Measurements from ENCODE around the gene VPS37B.

Gene VPS37B

DNA sequence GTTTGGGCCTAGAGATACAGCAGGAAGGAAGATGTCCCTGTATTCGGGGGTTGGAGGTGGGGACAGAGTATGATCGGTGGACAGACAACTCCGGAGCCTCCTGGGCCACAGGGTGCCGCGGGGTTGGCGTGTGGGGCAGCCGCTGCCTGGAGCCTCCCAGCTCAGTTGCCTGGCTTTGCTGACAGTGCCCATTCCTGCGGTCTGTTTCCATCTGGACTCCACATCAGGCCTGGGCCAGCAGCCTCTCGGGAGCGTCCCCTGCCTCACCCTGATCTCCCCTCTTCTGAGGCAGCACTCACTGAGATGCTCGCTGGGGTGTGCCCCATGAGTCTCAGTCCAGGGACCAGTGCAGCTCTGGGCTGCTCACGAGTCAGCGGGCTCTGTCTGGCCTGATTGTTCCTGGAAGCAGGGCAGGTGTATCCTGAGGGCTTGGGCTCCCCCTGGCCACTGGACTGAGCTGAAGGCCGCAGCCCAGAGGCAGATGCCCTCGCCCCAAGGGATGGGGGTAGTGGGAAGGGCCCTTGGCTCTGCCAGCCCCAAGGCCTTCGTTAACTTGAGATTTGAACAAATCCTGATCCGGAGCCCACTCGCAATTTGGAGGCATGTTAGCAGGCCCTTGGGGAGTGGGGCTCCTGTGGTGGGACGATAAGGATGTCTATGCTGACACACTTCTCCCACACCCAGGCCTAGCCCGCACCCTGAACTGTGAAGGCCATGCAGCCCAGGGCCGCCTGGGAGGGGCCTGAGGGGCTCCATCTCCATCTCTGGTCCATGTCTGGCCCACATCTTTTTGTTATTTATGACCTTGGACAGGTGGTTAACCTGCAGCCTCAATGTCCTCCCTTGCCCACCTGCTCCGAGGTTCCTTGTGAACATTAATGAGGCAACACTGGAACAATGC, 53.2 kb downstream of the VPS37B start:
- no peak for DNase-seq (ENCODE audit: low read depth in 2 of 3, low spot score in 2 of 3)

DNA sequence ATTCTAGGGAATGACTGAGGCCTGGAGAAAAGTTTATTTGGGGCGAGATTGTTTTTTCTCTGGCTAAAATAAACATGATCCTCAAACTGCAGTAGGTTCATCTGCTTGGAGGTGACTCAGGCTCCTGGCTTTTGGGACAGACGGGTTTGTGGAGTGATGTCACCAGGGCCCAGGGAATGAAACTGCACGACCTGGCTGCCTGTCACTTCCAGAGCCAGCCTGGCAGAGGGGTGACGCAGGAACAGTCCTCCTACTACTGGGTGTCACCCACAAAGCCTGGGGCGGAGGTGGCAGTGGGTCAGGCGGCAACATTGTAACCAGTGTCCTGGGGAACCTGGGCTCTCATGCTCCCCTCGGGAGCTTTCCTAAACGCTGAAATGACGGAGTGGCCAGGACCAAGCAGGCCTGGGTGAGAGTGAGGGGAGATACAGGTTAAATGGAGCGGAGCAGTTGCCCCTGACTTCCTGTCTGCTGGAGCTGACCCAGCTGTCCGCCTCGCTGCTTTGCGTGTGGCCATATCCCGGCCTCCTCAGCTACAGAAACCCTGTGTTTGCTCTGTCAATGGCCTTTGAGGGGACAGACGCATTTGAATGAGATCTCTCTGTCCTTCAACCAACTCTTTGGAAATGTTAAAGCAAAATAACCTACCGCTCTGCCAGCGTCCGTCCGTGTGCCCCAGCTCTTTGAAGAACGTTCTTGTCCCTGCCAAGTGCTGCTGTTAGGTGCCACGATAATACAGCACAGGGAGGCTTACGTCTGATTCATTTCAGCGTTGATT, 54.2 kb downstream of the VPS37B start:
- DNase-seq (ENCODE audit: low read depth in 2 of 3, low spot score in 2 of 3), result no peak

GRCh38 chr12:122840580-122841513, 55.1 kb downstream of the VPS37B start:
- no peak for DNase-seq (ENCODE audit: low read depth in 2 of 3, low spot score in 2 of 3)

DNA sequence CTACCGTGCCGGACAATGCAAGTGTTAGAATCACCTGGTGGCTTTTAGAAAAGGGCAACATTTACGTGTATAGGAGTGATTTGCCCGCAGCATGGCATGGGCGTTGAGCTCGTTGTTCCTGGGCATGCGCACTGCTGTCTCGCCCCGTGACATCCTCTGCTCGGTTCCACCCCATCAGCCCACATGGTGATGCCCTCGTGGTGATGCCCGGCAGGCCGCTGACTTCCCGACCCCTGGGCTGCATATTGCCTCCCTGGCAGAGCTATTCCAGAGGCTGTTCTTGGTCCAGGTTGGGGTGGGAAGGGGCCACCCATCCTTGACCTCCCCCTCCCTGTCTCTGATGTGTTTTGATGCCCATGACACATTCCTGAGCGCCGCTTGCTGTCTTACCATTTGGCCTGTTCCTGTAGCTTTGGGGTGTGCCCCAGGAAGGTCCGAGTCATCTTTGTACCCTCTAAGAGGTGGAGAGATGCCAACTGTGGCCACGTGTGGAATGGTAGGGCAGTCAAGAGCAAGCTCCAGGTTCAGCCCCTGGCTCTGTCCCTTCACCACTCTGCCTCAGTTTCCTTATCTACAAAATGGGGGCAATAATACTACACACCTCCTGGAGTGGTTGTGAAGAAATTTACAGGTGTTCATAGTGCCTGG, 55.9 kb downstream of the VPS37B start:
- no peak for DNase-seq (ENCODE audit: low read depth in 2 of 3, low spot score in 2 of 3)

GRCh38 chr12:122838841-122839240, 57.1 kb downstream of the VPS37B start:
- DNase-seq (ENCODE audit: low read depth in 2 of 3, low spot score in 2 of 3), result no peak

DNA sequence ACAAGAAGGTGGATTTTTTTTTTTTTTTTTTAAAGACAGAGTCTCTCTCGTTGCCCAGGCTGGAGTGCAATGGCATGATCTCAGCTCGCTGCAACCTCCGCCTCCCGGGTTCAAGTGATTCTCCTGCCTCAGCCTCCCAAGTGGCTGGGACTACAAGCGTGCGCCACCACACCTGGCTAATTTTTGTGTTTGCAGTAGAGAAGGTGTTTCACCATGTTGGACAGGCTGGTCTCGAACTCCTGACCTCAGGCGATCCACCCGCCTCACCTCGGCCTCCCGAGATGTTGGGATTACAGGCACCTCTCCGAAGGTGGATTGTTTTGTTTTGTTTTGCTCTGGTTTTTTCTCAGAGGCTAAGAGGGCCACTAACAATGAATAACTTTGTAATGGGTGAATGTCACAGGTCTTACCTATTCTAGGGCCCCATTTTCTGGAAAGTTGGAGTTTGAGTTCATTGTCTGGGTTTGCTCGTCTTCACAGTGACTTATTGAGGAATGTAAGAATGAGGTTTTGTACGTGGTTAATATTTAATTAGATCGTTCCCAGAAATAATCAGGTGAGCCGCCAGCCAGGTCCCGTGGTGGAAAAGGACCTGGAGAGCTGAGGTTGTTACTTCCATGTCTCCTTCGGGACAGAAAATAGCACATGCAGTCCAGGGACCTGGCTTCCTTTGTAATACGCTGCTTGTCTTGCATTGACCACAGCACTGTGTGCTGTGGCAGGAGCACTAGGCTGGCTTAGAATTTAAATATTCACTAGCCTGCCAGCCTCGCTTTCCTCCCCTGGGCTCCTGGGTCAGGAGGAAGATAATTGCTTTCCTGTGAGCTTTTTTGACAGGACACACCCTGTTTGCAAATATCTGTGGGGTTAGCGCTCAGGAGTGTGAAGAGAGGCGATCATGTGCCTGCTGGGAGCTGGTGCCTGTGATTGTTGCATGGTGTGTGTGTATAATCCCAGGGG, 58.3 kb downstream of the VPS37B start:
- DNase-seq (ENCODE audit: low read depth in 2 of 3, low spot score in 2 of 3), result no peak

GRCh38 chr12:122836027-122836921, 59.6 kb downstream of the VPS37B start:
- DNase-seq (ENCODE audit: low read depth in 2 of 3, low spot score in 2 of 3), result no peak

GRCh38 chr12:122835750-122836026, 60.2 kb downstream of the VPS37B start:
- DNase-seq (ENCODE audit: low read depth in 2 of 3, low spot score in 2 of 3), result no peak

DNA sequence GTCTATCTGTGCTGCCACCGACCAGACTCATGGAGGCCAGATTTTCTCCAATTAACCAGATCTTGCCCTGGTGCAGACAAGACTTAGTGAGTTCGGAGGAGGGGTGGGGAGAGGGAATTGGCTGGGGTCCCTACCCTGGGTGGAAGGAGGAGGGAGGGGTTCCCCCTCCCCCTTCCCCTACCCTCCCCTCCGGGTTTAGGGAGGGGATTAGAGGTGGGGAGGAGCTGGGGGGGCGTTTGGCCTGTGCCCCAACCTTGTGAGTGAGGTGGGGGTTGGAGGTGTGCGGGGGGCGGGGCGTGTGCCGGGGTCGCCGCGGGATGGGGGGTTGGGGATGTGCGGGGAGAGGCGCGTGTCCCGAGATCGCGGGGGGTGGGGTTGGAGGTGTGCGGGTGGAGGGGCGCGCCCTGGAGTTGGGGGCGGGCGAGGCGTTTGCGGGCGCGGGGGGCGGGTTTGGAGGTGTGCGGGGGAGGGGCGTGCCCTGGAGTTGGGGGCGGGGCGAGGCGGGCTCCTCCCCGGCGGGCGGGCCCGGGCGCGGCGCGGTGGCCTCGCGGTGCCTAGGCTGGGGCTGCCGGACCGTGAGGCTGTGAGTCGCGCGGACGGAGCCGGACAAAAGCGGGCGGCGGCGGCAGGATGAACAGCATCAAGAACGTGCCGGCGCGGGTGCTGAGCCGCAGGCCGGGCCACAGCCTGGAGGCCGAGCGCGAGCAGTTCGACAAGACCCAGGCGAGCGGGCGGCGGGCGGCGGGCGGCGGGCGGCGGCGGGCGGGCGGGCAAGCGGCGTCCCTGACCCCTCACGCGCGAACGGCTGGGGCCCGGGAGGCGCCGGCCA, 60.8 kb downstream of the VPS37B start, which contains the start of gene HIP1R:
Gene HIP1R, plus strand, starts transcription at position 537 of the 829 bp plus-strand sequence. Its CDS starts 94 bp downstream, at position 631.
- DNase-seq (ENCODE audit: low read depth in 2 of 3, low spot score in 2 of 3), result peak in 2 of 3 experiments; percentile 27 to 32

- DNase-seq (ENCODE audit: low read depth in 2 of 3, low spot score in 2 of 3), result no peak
Measured at GRCh38 chr12:122834104-122834920, 61.6 kb downstream of the VPS37B start.

DNA sequence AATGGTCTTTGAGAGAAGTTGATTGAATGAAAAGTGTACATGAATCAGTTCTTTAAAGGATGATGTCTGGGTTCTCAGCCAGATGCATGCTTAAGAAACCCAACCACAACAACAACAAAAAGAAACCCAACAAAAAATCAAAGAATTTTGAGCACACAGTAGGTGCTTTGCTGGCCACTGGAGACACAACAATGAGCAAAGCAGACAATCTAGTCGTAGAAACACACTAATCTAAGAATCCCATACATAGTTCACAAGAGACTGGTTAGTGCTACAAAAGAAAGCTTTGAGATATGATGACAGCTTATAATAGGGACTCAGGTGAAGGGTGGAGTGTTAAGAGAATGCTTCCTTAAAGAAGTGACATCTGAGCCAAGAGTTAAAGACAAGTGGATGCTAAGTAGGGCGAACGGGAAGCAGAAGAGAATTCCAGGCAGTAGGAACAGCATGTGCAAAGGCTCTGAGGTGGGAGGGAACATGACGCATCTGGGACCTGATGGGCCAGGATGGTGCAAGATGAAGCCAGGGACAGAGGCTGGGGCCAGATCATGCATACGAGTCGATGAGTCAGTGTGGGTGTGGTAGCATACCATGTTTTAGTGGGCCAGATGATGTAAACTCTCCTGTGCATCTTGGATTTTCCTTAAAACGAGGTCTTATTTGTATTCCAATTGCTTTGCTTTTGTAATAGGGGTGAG, 65.3 kb downstream of the VPS37B start:
- DNase-seq (ENCODE audit: low read depth in 2 of 3, low spot score in 2 of 3), result no peak

- DNase-seq (ENCODE audit: low read depth in 2 of 3, low spot score in 2 of 3), result no peak
Measured at GRCh38 chr12:122827258-122827657, 68.7 kb downstream of the VPS37B start.

DNA sequence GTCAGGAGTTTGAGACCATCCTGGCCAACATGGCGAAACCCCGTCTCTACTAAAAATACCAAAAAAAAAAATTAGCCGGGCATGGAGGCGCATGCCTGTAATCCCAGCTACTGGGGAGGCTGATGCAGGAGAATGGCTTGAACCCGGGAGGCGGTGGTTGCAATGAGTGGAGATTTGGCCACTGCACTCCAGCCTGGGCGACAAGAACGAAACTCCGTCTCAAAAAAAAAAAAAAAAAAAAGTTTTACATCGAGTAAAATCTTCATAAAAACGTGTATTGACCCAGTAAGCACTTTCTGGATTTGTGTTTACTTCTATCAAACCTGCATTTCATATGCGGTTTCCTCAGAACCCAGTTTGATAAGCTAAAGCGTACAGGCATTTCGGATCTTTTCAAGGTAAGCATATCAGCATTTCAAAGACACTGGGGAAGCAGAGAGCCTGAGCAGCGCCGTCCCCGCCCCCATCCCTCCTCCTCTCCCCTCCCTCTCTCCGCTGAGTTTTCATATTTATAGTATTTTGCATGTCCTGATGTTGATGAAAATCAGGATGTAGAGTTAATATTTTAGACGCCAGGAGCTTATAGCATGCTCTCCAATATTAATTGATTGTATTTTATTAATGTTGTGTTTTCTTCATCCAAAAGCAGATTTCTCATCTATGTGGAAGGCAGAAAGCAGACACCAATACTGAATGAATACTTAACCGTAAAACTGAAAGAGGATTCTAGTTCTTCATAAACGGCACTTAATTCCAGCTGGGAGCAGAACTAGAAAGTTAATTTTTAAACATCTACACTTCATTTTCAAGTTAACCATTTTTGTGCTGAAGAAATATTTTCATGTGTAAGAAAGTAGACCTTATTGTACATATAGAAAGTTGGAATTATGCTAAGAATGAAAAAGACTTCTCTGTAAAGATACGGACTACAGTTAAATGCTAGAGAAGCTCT, 69.9 kb downstream of the VPS37B start:
- DNase-seq (ENCODE audit: low read depth in 2 of 3, low spot score in 2 of 3), result no peak

GRCh38 chr12:122823429-122823828, 72.5 kb downstream of the VPS37B start:
- DNase-seq (ENCODE audit: low read depth in 2 of 3, low spot score in 2 of 3), result no peak

GRCh38 chr12:122820838-122821271, 75.1 kb downstream of the VPS37B start:
- no peak for DNase-seq (ENCODE audit: low read depth in 2 of 3, low spot score in 2 of 3)

All from activated CD8-positive, alpha-beta memory T cell treated with anti-CD3 and anti-CD28 coated beads for 48 hours (primary cell).